GM18498 (cell line): ENCODE results near the gene ERG.

Source experiments
- ATAC-seq: cut with Tn5 transposase; IDR thresholded peaks from one replicate; pipeline ENCODE4 v1.9.1; 2021; ENCODE audit warnings: mild to moderate bottlenecking, moderate library complexity; ENCODE audit not compliant: unreplicated experiment

Gene ERG

DNA sequence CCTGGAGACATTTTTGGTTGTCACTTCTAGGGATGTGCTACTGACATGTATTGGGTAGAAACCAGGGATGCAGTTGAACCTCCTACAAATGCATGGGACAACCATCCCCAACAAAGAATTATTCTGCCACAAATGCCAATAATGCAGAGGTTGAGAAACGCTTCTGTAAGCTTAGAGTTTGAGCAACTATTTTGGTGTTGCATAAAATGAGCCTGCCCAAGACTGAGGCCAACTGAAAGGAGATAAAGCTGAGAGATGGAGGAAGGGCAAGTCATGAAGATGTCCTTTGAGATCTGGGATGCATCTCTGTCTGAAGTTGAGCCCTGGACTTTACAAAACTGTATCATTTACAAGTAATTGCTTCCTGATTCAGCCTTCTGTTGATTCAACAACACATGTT, 134.6 kb downstream of the ERG start:
- no peak for ATAC-seq

DNA sequence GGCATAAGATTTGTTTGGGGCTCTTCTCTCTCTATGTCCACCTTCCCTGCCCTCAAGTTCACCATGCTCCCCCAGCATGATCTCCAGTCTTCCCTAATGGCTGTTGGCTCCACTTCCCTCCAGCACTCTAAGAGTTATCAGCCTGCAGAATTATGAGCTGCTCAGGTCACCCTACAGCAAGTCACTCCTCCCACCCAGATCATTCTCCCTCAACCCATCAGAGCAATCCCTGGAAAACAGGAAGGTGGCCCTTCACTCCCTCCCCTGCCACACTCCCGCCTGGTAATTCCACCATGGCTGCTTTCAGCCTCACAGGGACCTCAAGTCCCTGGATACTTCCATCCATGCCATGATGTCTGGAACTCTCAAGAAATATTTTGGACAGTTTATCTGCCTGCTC, 137.0 kb downstream of the ERG start:
- ATAC-seq: no peak

GRCh38 chr21:38359835-38360234, 138.4 kb downstream of the ERG start:
- no peak for ATAC-seq

- no peak for ATAC-seq
Observed at GRCh38 chr21:38359090-38359489, 139.2 kb downstream of the ERG start.

DNA sequence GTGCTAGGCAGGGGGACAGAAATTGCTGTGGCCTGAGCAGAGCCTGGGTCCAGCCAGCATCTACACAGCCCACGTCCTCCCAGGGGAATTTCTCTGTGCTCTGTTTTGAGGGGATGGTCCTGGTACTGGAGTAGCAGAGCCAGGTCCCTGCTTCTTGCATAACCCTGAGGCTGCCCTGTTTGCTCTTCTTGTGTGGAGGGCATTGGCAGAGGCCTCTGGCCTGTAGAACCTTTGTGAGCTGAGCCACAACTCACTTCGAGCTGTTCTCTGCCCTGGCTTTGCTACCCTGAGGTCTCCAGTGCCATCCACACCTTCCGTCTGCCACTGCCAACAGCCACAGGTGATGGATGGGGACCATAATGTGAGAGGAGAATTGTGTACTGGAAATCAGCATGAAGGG, 139.6 kb downstream of the ERG start:
- no peak for ATAC-seq

- no peak for ATAC-seq
Observed at GRCh38 chr21:38358098-38358497, 140.2 kb downstream of the ERG start.

GRCh38 chr21:38356883-38357625, 141.2 kb downstream of the ERG start:
- ATAC-seq: no peak

GRCh38 chr21:38355992-38356781, 142.1 kb downstream of the ERG start:
- ATAC-seq: no peak

- no peak for ATAC-seq
Observed at GRCh38 chr21:38355353-38355752, 142.9 kb downstream of the ERG start.

DNA sequence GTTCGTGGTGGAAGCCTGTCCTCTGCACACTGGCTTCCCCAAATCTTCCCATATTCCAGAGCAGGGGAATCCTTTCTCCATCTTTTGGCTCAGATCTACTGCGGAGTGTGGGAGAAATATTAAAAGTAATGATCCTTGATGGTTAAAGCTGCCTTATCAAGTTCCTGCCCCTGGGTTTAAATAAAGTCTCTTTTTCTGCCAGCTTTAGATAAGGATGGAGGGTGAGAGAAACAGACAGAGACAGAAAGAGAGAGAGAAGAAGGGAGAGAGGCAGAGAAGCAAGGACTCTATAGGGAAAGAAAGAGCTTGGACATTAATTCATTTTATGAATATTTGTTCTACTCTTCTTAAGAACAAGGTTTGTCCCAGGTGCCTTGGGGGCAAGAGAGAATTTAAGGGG, 143.5 kb downstream of the ERG start:
- no peak for ATAC-seq

DNA sequence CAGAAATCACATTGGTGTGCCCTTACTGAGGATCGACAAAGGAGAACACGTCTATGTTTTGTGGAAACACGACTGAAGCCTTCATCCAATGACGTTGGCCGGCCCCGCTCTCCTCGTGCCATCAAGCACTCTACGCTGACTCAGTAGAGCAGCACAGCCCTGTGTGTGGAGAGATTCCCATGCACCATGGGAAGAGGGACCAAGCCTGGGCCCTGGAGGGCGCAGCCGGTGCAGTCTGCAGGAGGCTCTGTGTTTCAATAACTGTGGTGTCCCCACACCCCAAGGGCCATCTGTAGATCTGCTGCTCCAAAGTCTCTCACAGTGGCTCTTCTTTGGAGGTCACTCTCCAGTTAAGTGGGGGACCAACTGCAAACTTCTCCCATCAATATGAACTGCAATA, 144.0 kb downstream of the ERG start:
- ATAC-seq: no peak

DNA sequence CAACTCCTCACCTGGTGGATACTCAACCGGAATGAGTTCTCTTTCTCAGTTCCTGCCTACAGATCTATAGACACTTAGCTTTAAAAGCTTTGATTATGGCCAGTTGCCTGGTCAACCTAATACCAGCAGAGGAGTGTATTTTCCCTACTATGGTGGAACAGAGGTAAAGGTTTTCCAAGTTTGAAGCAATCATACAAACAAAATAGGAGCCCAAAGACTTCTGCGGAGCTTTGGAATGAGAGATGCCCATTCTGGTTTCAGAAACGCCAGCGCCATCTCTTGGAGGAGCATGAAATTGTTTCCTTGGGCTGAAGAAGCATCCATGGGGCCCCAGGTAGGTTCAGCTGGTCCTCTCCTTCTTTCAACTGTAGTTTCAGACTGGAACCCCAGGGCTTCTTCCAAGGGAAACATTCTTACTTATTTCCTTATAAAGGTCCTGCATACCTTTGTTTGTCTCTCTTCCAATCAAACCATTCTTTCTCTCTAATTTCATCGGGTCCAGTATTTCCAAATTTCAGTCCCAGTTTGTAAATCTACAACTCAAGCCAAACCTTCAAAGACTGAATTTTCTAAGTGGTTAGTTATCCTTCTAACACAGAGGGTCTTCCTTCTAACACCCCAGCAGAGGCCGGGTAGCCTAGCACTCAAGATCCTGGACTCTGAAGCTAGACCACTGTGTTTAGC, 145.6 kb downstream of the ERG start:
- no peak for ATAC-seq

- ATAC-seq: no peak
Observed at GRCh38 chr21:38351961-38352521, 146.2 kb downstream of the ERG start.

- ATAC-seq: no peak
Observed at GRCh38 chr21:38351176-38351959, 146.9 kb downstream of the ERG start.

DNA sequence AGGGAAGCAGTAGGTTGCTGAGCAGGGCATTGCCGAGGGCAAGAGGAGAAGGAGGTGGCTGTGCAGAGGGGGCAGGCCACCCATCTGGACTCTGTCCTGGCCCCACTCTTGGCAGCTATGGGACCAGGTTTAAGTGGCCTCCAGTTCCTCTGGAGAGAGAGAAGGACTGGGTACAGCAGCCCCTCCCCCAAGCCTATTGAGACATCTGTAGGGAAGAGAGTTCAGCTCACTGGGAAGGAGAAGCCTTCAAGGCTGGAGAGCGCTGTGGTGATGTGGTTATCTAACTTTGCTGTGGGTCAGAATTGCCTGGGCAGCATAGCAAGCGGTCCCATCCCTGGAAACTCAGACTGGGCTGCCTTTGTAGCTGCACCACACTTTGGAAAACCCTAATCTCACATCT, 147.6 kb downstream of the ERG start:
- ATAC-seq: no peak

DNA sequence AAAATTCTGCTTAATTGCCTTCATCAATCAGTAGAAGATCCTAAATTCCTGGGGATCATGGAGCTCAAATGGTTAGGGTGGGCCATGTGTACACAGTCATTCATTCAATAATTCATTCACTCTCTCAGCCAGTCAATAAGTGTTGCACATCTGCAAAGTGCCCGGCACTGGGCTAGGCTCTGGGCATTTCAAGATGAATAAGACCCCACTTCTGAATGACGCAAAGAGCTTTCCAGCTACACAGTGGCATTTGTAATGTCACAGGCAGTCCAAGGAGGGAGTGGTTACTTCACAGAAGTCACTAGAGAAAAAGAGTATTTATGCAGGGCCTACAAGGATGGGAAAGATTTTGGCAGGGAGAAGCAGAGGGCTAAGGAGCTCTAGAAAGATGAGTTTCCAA, 148.3 kb downstream of the ERG start:
- ATAC-seq: no peak

GRCh38 chr21:38349111-38349746, 149.0 kb downstream of the ERG start:
- ATAC-seq: no peak

GRCh38 chr21:38346286-38346685, 152.0 kb downstream of the ERG start:
- ATAC-seq: no peak

DNA sequence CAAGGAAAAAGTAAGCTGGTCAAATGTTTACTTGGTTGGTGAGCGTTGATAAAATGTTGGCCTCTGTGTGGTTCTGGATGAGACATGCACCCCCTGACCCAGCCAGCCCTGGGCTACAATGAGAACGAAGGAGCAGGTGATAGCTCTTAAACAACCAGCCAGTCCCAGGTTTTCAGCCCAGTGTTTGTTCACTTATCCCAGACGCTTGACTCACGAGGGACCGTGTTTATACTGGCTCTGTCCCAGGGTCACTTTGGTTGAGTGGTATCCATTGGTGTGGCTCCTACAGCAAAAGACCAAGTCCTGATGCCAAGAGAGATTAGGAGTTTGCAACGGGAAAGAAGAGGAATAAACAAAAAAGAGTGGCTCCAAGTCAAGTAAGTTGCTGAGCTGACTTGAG, 154.6 kb downstream of the ERG start:
- ATAC-seq: no peak

DNA sequence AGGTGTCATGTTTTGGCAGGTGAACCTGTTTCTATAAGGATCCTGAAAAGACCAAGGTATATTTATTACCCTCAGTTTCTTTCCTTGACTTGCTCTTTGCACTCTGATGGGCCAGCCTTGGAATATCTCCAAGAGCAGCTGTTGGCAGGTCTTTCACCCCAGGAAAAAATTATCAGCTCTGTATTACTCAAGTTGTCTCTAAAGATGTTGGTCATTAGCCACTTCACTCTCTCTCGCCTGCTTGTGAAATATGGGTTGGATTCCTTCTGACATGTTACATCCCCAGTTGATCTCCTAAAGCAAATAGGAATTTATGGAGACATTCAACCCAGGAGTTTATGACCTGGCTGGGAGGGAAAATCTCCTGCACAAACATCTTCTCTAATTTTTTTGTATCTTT, 155.5 kb downstream of the ERG start:
- ATAC-seq: no peak
